Retinal pigment epithelial cell (primary cell): ENCODE data around the gene BAK1.
A peak's percentile ranks its signal among the peaks of the same experiment; 100 is the strongest.
"Not testable (repeated sequence)": the region's sequence is repeated elsewhere in the genome, so short reads cannot be mapped to it uniquely, and the experiment has no call there.

Source experiments
- DNase-seq: peaks from one replicate; pipeline ENCODE4 v3.0.0-alpha.2; 2010; ENCODE audit warnings: low read depth
- H3K4me3 ChIP-seq: 2 replicates; pipeline ENCODE4 v1.5.1; 2011; ENCODE audit warnings: mild to moderate bottlenecking, low read length, control low read depth, moderate library complexity
- CTCF ChIP-seq: conservative IDR thresholded peaks from 2 replicates; pipeline ENCODE4 v1.5.1; 2011; ENCODE audit warnings: low read depth, low read length, control low read depth, inconsistent platforms

Gene BAK1

GRCh38 chr6:33597551-33598322 is 17.7 kb upstream of the BAK1 start:
- no peak for DNase-seq
- TF ChIP-seq CTCF: no peak
- H3K4me3 ChIP-seq: no peak overlapping the region

- not testable (repeated sequence) for DNase-seq, H3K4me3 ChIP-seq
Measured at GRCh38 chr6:33596894-33597293, 16.8 kb upstream of the BAK1 start.

- no peak overlapping the region for H3K4me3 ChIP-seq
- DNase-seq: no peak
- TF ChIP-seq CTCF: no peak
Measured at GRCh38 chr6:33595001-33595846, 15.1 kb upstream of the BAK1 start.

GRCh38 chr6:33593414-33593727 is 13.3 kb upstream of the BAK1 start:
- DNase-seq: no peak
- no peak for TF ChIP-seq CTCF
- H3K4me3 ChIP-seq: peak overlapping the region; percentile 33

GRCh38 chr6:33592595-33593413 is 12.7 kb upstream of the BAK1 start:
- no peak for TF ChIP-seq CTCF
- no peak for DNase-seq
- peak overlapping the region; percentile 33 for H3K4me3 ChIP-seq

- no peak overlapping the region for H3K4me3 ChIP-seq
- no peak for DNase-seq
Measured at GRCh38 chr6:33592280-33592594, 12.2 kb upstream of the BAK1 start.

More at GRCh38 chr6:33592280-33592594, 12.2 kb upstream of the BAK1 start:
- no peak for TF ChIP-seq CTCF
